SK-N-SH (cell line): ENCODE measurements around the gene PCSK9. TPM values are rescaled to one million over a fixed set of nuclear protein-coding genes. Genes with fewer than 3 reads are reported as not detected.

Experiments used
- CTCF ChIA-PET: fragments of 300-600, 350-600 bp; formaldehyde crosslinking; extraction: SDS; loops from one replicate; lab custom pipeline; 2021; lab: Yijun Ruan, JAX
- POLR2A ChIA-PET: fragments of 350-600 bp; sonication (Branson Sonifier 250); formaldehyde crosslinking; extraction: SDS; loops from one replicate; lab custom pipeline; 2020; ENCODE audit warnings: antibody characterized with exemption, inconsistent platforms; lab: Yijun Ruan, JAX
- DNase-seq: peaks from one replicate; pipeline ENCODE4 v3.0.0; 2012
- H2AFZ ChIP-seq: fragments of 200-600 bp; sonication (generic); 2 replicates; pipeline ENCODE4 v1.8.1; 2016; ENCODE audit warnings: antibody characterized with exemption, mild to moderate bottlenecking, low read depth
- H3F3A ChIP-seq: fragments of 200-600 bp; sonication (generic); replicated peaks from 2 replicates; pipeline ENCODE3; 2016; ENCODE audit warnings: antibody characterized with exemption, mild to moderate bottlenecking; ENCODE audit not compliant: insufficient read depth
- H3K27ac ChIP-seq, 2 experiments: fragments of 200-500 bp in 1 of 2; fragments of 200-600 bp in 1 of 2; sonication (Bioruptor generic) in 1 of 2; sonication (generic), shearing (Covaris generic) in 1 of 2; 2 replicates each; pipeline versions ENCODE4 v1.5.1 to v1.6.1; 2014 to 2016; ENCODE audit warnings: low read depth in 2 of 2, inconsistent platforms in 1 of 2, low read length in 1 of 2, mild to moderate bottlenecking in 1 of 2, mixed read lengths in 1 of 2
- H3K27me3 ChIP-seq: fragments of 200-600 bp; sonication (generic), shearing (Covaris generic); 2 replicates; pipeline ENCODE4 v1.6.1; 2016; ENCODE audit warnings: mixed run types; ENCODE audit not compliant: insufficient read depth
- H3K36me3 ChIP-seq, 2 experiments: fragments of 200-500 bp in 1 of 2; fragments of 200-600 bp in 1 of 2; sonication (Bioruptor generic) in 1 of 2; sonication (generic) in 1 of 2; replicated peaks in 1 of 2; 2 replicates each; pipeline versions ENCODE3 to v1.5.1; 2014 to 2016; ENCODE audit warnings: low read length in 1 of 2, mild to moderate bottlenecking in 1 of 2; ENCODE audit not compliant: insufficient read depth in 2 of 2, control insufficient read depth in 1 of 2
- H3K4me1 ChIP-seq, 2 experiments: fragments of 200-500 bp in 1 of 2; fragments of 200-600 bp in 1 of 2; sonication (Bioruptor generic) in 1 of 2; sonication (generic), shearing (Covaris generic) in 1 of 2; 2 replicates each; pipeline versions ENCODE4 v1.5.1 to v1.6.1; 2014 to 2016; ENCODE audit warnings: low read depth in 1 of 2, low read length in 1 of 2, mixed run types in 1 of 2; ENCODE audit not compliant: insufficient read depth in 2 of 2, control insufficient read depth in 1 of 2
- H3K4me2 ChIP-seq: fragments of 200-600 bp; sonication (generic), shearing (Covaris generic); 2 replicates; pipeline ENCODE4 v1.6.1; 2017; ENCODE audit warnings: mixed run types
- H3K4me3 ChIP-seq, 2 experiments: fragments of 200-500 bp in 1 of 2; fragments of 200-600 bp in 1 of 2; sonication (Bioruptor generic) in 1 of 2; sonication (generic), shearing (Covaris generic) in 1 of 2; 2 replicates each; pipeline versions ENCODE4 v1.5.1 to v1.8.1; 2014 to 2016; ENCODE audit warnings: low read depth in 2 of 2, inconsistent platforms in 1 of 2, low read length in 1 of 2, mild to moderate bottlenecking in 1 of 2, mixed read lengths in 1 of 2, moderate library complexity in 1 of 2
- H3K79me2 ChIP-seq: fragments of 200-600 bp; sonication (generic); 2 replicates; pipeline ENCODE4 v1.8.1; 2017; ENCODE audit warnings: mild to moderate bottlenecking; ENCODE audit not compliant: insufficient read depth
- H3K9ac ChIP-seq: fragments of 200-600 bp; sonication (generic); 2 replicates; pipeline ENCODE4 v1.6.1; 2017; ENCODE audit warnings: mixed run types
- H3K9me2 ChIP-seq: fragments of 200-600 bp; sonication (generic); 2 replicates; pipeline ENCODE4 v1.6.1; 2017; ENCODE audit warnings: mixed run types
- H3K9me3 ChIP-seq: fragments of 200-600 bp; sonication (generic); 2 replicates; pipeline ENCODE4 v1.6.1; 2017; ENCODE audit warnings: mixed run types, mild to moderate bottlenecking, moderate library complexity
- H4K20me1 ChIP-seq: fragments of 200-600 bp; sonication (generic); 2 replicates; pipeline ENCODE4 v1.6.1; 2017; ENCODE audit warnings: mild to moderate bottlenecking, mixed run types; ENCODE audit not compliant: insufficient read depth
- CHD2 ChIP-seq: fragments of 150-350 bp; IDR thresholded peaks from 2 replicates; pipeline ENCODE4 v1.6.1; 2018; ENCODE audit warnings: low read length; ENCODE audit not compliant: partially characterized antibody
- CTCF ChIP-seq: fragments of 200-600 bp; sonication (generic); IDR thresholded peaks from 2 replicates; pipeline ENCODE4 v1.6.1; 2017; ENCODE audit warnings: antibody characterized with exemption, mild to moderate bottlenecking, moderate library complexity
- ELF1 ChIP-seq: IDR thresholded peaks from 2 replicates; pipeline ENCODE4 v1.4.0; 2012
- EZH2phosphoT487 ChIP-seq: fragments of 200-600 bp; sonication (generic); IDR thresholded peaks from 2 replicates; pipeline ENCODE4 v1.6.1; 2017; ENCODE audit warnings: low read depth, mixed run types, mild to moderate bottlenecking, antibody characterized with exemption, moderate library complexity, borderline replicate concordance
- FOXJ3 ChIP-seq: sonication (generic); formaldehyde crosslinking; IDR thresholded peaks from 2 replicates; pipeline ENCODE4 v1.5.1; 2020; ENCODE audit warnings: mild to moderate bottlenecking, missing genetic modification reagents
- FOXM1 ChIP-seq: IDR thresholded peaks from 2 replicates; pipeline ENCODE4 v1.4.0; 2012; ENCODE audit warnings: low read depth, mild to moderate bottlenecking
- MAX ChIP-seq: IDR thresholded peaks from 2 replicates; pipeline ENCODE4 v1.4.0; 2012; ENCODE audit warnings: low read depth
- MXI1 ChIP-seq: IDR thresholded peaks from 2 replicates; pipeline ENCODE4 v1.6.1; 2012; ENCODE audit warnings: mild to moderate bottlenecking, low read depth, low read length, improper control_type of control experiment
- POLR2AphosphoS5 ChIP-seq: IDR thresholded peaks from 2 replicates; pipeline ENCODE4 v1.6.1; 2012; ENCODE audit warnings: low read depth, low read length
- RAD21 ChIP-seq: IDR thresholded peaks from 2 replicates; pipeline ENCODE4 v1.6.1; 2012; ENCODE audit warnings: mild to moderate bottlenecking, low read length
- RCOR1 ChIP-seq: fragments of 150-350 bp; IDR thresholded peaks from 2 replicates; pipeline ENCODE4 v1.6.1; 2017; ENCODE audit warnings: antibody characterized with exemption, low read length
- REST ChIP-seq: IDR thresholded peaks from 2 replicates; pipeline ENCODE4 v1.6.1; 2012; ENCODE audit warnings: mild to moderate bottlenecking, low read depth, low read length, moderate library complexity
- RXRA ChIP-seq: IDR thresholded peaks from 2 replicates; pipeline ENCODE4 v1.4.0; 2012; ENCODE audit warnings: low read depth, mild to moderate bottlenecking, borderline replicate concordance
- SIN3A ChIP-seq: IDR thresholded peaks from 2 replicates; pipeline ENCODE4 v1.6.1; 2012; ENCODE audit warnings: low read depth, mild to moderate bottlenecking, low read length, moderate library complexity, borderline replicate concordance
- TAF1 ChIP-seq: IDR thresholded peaks from 2 replicates; pipeline ENCODE4 v1.6.1; 2012; ENCODE audit warnings: low read depth, mild to moderate bottlenecking, low read length, moderate library complexity, borderline replicate concordance
- TCF12 ChIP-seq: IDR thresholded peaks from 2 replicates; pipeline ENCODE4 v1.4.0; 2012
- USF2 ChIP-seq: fragments of 150-350 bp; IDR thresholded peaks from 2 replicates; pipeline ENCODE4 v1.6.1; 2017; ENCODE audit warnings: antibody characterized with exemption, low read length, low read depth, borderline replicate concordance
- YY1 ChIP-seq: IDR thresholded peaks from 2 replicates; pipeline ENCODE4 v1.4.0; 2012; ENCODE audit warnings: low read depth, mild to moderate bottlenecking
- ZBTB33 ChIP-seq: IDR thresholded peaks from 2 replicates; pipeline ENCODE4 v1.4.0; 2012; ENCODE audit warnings: low read depth, borderline replicate concordance
- WGBS: methylation state at CpG from one replicate; pipeline ENCODE4 v1.1.6; 2017; ENCODE audit warnings: low lambda C conversion rate; 5-methylcytosine and 5-hydroxymethylcytosine counted together
- polyA plus RNA-seq, 3 experiments: library from polyadenylated mRNA; depleted of rRNA; stranded (reverse); fragments of >200 nt; gene quantifications; 2 replicates each; pipeline ENCODE4 v1.2.3, GENCODE V29; 2012

PCSK9 gene
- polyA plus RNA-seq, 1 of the 3 experiments (the other 2 are of a cell fraction) = 0.02 TPM

- Histone ChIP-seq H3K36me3 (no peaks in the 10 kb centered on the region), H4K20me1 (no peaks in the 10 kb centered on the region), H3K27me3 (no peaks in the 10 kb centered on the region), H3K9ac (no peak overlapping the region), H3K4me2 (no peak overlapping the region), H2AFZ (no peak overlapping the region)
- POLR2A ChIA-PET = no interaction called here
- no peak for DNase-seq
- WGBS = 84% methylated on average over 6 of the region's 7 CpGs
- no peak for TF ChIP-seq USF2
- TF ChIP-seq TAF1 = no peak
- no peak for TF ChIP-seq CTCF
- no peak for TF ChIP-seq YY1
- no peak for TF ChIP-seq RCOR1
- TF ChIP-seq ELF1 = no peak
- TF ChIP-seq ZBTB33 = no peak
- TF ChIP-seq POLR2AphosphoS5 = no peak
- TF ChIP-seq SIN3A = no peak
- TF ChIP-seq, all 33 proteins: peak for 0
- peaks cover 0 to 4% of the 10 kb centered on the region in 2 experiments; a peak in 1 of 4 replicates for H3K4me1 ChIP-seq
- CTCF ChIA-PET = interaction anchor here (1.2 to 12.2 kb wide), 3 partner anchors 11 to 66 kb away, joined by 4 to 159 read pairs (median 8); partner anchors contain the start of gene BSND
- H3K79me2 ChIP-seq = no peaks in the 10 kb centered on the region
- H3K4me3 ChIP-seq = no peak overlapping the region
- H3K9me3 ChIP-seq = no peaks in the 10 kb centered on the region
- no peak overlapping the region for H3K27ac ChIP-seq
- H3F3A ChIP-seq = no peaks in the 10 kb centered on the region
- H3K9me2 ChIP-seq = no peaks in the 10 kb centered on the region
These were observed 28.5 kb upstream of the PCSK9 start for GRCh38 chr1:55010887-55011217.

GRCh38 chr1:55012661-55013060 is 26.7 kb upstream of the PCSK9 start:
- Histone ChIP-seq H3K9me2 (no peaks in the 10 kb centered on the region), H3K36me3 (no peaks in the 10 kb centered on the region), H3K4me2 (no peak overlapping the region), H3K9ac (no peak overlapping the region), H3K4me1 (peaks cover 0 to 4% of the 10 kb centered on the region in 2 experiments; a peak in 1 of 4 replicates), H4K20me1 (no peaks in the 10 kb centered on the region), H2AFZ (no peak overlapping the region), H3F3A (no peaks in the 10 kb centered on the region), H3K79me2 (no peaks in the 10 kb centered on the region), H3K4me3 (no peak overlapping the region), H3K9me3 (no peaks in the 10 kb centered on the region), H3K27ac (no peak overlapping the region), H3K27me3 (no peaks in the 10 kb centered on the region)
- ChIA-PET POLR2A (no interaction called here), CTCF (interaction anchor here (2.9 to 12.2 kb wide), 3 partner anchors 9 to 66 kb away, joined by 22 to 390 read pairs (median 159); partner anchors contain the start of gene BSND)
- no peak for DNase-seq
- TF ChIP-seq CHD2 = no peak
- no peak for TF ChIP-seq EZH2phosphoT487
- TF ChIP-seq RAD21 = no peak
- no peak for TF ChIP-seq REST
- no peak for TF ChIP-seq MAX
- TF ChIP-seq FOXJ3 (CRISPR knock-in tag) = no peak
- no peak for TF ChIP-seq TCF12
- no peak for TF ChIP-seq RXRA
- TF ChIP-seq MXI1 = no peak
- TF ChIP-seq FOXM1 = no peak
- no peak for TF ChIP-seq RCOR1
- WGBS = 75% methylated on average over 1 of the region's 1 CpG
